ENCODE data around the gene PPP2R2D. TPM values are rescaled to one million over a fixed set of nuclear protein-coding genes. Genes with fewer than 3 reads are reported as not detected.

The PPP2R2D gene
- total RNA-seq, 1 experiment from 2014 or later = 33.2 TPM

DNA sequence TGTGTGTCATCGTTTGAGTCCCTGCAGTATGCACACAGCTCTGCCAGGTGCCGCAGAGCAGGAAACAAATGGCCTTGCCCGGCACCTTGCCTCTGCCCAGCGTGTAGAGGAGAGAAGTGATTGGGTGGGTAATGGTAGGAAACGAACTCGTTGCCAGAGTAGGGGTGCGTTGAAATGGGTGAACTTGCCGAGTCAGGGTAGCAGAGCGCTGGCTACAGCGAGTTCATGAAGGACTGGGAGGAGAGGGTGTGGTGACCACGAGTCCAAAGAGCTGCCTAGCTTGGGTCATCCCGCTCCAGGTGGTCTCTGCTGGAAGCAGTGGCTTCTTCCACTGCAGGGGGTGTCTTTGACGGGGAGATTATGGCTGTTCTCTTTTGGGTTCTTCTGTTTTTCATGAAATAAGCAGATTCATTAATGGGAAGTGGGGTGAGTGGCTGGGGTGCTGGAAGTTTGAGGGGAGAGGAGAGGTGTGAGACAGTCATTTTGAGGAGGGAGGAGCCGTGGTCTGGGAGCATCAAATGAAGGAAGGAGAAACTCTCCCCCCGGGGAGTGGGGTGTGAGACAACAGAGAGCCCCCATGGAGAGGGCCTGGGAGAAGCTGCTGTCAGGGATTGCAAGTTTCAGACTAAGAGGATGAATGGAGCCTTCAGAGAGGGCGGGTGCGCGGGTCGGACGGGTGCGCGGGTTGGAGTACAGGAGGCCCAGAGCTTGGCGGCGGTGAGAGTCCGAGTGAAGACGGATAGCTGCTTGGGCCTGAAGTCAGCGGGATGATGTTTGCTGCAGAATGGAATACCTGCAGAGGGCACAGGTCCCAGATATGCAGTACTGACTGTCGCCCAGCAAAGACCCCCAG is 26.2 kb downstream of the PPP2R2D start (continued):
- TF ChIP-seq, protein P1, sequence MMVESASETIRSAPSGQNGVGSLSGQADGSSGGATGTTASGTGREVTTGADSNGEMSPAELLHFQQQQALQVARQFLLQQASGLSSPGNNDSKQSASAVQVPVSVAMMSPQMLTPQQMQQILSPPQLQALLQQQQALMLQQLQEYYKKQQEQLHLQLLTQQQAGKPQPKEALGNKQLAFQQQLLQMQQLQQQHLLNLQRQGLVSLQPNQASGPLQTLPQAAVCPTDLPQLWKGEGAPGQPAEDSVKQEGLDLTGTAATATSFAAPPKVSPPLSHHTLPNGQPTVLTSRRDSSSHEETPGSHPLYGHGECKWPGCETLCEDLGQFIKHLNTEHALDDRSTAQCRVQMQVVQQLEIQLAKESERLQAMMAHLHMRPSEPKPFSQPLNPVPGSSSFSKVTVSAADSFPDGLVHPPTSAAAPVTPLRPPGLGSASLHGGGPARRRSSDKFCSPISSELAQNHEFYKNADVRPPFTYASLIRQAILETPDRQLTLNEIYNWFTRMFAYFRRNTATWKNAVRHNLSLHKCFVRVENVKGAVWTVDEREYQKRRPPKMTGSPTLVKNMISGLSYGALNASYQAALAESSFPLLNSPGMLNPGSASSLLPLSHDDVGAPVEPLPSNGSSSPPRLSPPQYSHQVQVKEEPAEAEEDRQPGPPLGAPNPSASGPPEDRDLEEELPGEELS (CRISPR knock-in tag; IDR thresholded peaks at IDR 0.05) = no peak
- TF ChIP-seq ERG (CRISPR knock-in tag; IDR thresholded peaks at IDR 0.05) = no peak
- TF ChIP-seq E2F5 (CRISPR knock-in tag; IDR thresholded peaks at IDR 0.05) = no peak
- no peak for TF ChIP-seq OVOL2 (CRISPR knock-in tag; IDR thresholded peaks at IDR 0.05; ENCODE audit: borderline replicate concordance)

- Mint-ChIP-seq H3K9me3 (peaks cover 9% of the 10 kb centered on the region), H3K36me3 (peaks cover 20% of the 10 kb centered on the region), H3K27ac (peak overlapping the region; percentile 35), H3K4me1 (peaks cover 67% of the 10 kb centered on the region), H3K27me3 (ENCODE audit: low read depth) (no peaks in the 10 kb centered on the region), H3K4me3 (no peak overlapping the region)
- ChIA-PET POLR2A (no interaction called here), CTCF (interaction anchor here (1.0 to 2.5 kb wide), 2 partner anchors 15 to 37 kb away, joined by 3 to 6 read pairs; no protein-coding TSS in a partner anchor)
- no peak for ATAC-seq
- DNase-seq (ENCODE audit: low spot score) = no peak
- TF ChIP-seq, protein P2, sequence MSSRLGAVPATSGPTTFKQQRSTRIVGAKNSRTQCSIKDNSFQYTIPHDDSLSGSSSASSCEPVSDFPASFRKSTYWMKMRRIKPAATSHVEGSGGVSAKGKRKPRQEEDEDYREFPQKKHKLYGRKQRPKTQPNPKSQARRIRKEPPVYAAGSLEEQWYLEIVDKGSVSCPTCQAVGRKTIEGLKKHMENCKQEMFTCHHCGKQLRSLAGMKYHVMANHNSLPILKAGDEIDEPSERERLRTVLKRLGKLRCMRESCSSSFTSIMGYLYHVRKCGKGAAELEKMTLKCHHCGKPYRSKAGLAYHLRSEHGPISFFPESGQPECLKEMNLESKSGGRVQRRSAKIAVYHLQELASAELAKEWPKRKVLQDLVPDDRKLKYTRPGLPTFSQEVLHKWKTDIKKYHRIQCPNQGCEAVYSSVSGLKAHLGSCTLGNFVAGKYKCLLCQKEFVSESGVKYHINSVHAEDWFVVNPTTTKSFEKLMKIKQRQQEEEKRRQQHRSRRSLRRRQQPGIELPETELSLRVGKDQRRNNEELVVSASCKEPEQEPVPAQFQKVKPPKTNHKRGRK (CRISPR knock-in tag; IDR thresholded peaks at IDR 0.05; ENCODE audit: borderline replicate concordance) = no peak
- TF ChIP-seq ZNF263 (CRISPR knock-in tag; IDR thresholded peaks at IDR 0.05; ENCODE audit: low read depth) (no peak), ARID4B (CRISPR knock-in tag; IDR thresholded peaks at IDR 0.05; ENCODE audit: borderline replicate concordance) (no peak)
- TF ChIP-seq, protein P3, sequence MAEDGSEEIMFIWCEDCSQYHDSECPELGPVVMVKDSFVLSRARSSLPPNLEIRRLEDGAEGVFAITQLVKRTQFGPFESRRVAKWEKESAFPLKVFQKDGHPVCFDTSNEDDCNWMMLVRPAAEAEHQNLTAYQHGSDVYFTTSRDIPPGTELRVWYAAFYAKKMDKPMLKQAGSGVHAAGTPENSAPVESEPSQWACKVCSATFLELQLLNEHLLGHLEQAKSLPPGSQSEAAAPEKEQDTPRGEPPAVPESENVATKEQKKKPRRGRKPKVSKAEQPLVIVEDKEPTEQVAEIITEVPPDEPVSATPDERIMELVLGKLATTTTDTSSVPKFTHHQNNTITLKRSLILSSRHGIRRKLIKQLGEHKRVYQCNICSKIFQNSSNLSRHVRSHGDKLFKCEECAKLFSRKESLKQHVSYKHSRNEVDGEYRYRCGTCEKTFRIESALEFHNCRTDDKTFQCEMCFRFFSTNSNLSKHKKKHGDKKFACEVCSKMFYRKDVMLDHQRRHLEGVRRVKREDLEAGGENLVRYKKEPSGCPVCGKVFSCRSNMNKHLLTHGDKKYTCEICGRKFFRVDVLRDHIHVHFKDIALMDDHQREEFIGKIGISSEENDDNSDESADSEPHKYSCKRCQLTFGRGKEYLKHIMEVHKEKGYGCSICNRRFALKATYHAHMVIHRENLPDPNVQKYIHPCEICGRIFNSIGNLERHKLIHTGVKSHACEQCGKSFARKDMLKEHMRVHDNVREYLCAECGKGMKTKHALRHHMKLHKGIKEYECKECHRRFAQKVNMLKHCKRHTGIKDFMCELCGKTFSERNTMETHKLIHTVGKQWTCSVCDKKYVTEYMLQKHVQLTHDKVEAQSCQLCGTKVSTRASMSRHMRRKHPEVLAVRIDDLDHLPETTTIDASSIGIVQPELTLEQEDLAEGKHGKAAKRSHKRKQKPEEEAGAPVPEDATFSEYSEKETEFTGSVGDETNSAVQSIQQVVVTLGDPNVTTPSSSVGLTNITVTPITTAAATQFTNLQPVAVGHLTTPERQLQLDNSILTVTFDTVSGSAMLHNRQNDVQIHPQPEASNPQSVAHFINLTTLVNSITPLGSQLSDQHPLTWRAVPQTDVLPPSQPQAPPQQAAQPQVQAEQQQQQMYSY (CRISPR knock-in tag; IDR thresholded peaks at IDR 0.05) = no peak
- TF ChIP-seq, protein P4, sequence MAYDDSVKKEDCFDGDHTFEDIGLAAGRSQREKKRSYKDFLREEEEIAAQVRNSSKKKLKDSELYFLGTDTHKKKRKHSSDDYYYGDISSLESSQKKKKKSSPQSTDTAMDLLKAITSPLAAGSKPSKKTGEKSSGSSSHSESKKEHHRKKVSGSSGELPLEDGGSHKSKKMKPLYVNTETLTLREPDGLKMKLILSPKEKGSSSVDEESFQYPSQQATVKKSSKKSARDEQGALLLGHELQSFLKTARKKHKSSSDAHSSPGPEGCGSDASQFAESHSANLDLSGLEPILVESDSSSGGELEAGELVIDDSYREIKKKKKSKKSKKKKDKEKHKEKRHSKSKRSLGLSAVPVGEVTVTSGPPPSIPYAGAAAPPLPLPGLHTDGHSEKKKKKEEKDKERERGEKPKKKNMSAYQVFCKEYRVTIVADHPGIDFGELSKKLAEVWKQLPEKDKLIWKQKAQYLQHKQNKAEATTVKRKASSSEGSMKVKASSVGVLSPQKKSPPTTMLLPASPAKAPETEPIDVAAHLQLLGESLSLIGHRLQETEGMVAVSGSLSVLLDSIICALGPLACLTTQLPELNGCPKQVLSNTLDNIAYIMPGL (CRISPR knock-in tag; IDR thresholded peaks at IDR 0.05) = no peak
- TF ChIP-seq, protein P5, sequence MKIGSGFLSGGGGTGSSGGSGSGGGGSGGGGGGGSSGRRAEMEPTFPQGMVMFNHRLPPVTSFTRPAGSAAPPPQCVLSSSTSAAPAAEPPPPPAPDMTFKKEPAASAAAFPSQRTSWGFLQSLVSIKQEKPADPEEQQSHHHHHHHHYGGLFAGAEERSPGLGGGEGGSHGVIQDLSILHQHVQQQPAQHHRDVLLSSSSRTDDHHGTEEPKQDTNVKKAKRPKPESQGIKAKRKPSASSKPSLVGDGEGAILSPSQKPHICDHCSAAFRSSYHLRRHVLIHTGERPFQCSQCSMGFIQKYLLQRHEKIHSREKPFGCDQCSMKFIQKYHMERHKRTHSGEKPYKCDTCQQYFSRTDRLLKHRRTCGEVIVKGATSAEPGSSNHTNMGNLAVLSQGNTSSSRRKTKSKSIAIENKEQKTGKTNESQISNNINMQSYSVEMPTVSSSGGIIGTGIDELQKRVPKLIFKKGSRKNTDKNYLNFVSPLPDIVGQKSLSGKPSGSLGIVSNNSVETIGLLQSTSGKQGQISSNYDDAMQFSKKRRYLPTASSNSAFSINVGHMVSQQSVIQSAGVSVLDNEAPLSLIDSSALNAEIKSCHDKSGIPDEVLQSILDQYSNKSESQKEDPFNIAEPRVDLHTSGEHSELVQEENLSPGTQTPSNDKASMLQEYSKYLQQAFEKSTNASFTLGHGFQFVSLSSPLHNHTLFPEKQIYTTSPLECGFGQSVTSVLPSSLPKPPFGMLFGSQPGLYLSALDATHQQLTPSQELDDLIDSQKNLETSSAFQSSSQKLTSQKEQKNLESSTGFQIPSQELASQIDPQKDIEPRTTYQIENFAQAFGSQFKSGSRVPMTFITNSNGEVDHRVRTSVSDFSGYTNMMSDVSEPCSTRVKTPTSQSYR (CRISPR knock-in tag; IDR thresholded peaks at IDR 0.05) = no peak
These were observed 27.7 kb downstream of the PPP2R2D start for GRCh38 chr10:131928248-131929095.

Measured in WTC11 (cell line).